Karpas-422 (cell line): Measurements from ENCODE around the gene CSNK1G3. TPM values are rescaled to one million over a fixed set of nuclear protein-coding genes. Genes with fewer than 3 reads are reported as not detected.
A peak's percentile ranks its signal among the peaks of the same experiment; 100 is the strongest.

Source experiments
- DNase-seq: peaks from one replicate; pipeline ENCODE4 v3.0.0-alpha.2; 2015
- H2AFZ ChIP-seq: fragments of 200-600 bp; sonication (generic); 2 replicates; pipeline ENCODE4 v1.6.1; 2014; ENCODE audit warnings: antibody characterized with exemption, low read length, mixed read lengths
- H3K27ac ChIP-seq: fragments of 200-600 bp; sonication (generic); 2 replicates; pipeline ENCODE4 v1.5.1; 2014; ENCODE audit warnings: mild to moderate bottlenecking, low read length, moderate library complexity
- H3K27me3 ChIP-seq: fragments of 200-600 bp; sonication (generic); 2 replicates; pipeline ENCODE4 v1.6.1; 2014; ENCODE audit warnings: low read length, mixed read lengths
- H3K36me3 ChIP-seq: fragments of 200-600 bp; sonication (generic); 2 replicates; pipeline ENCODE4 v1.6.1; 2014; ENCODE audit warnings: low read length, mixed read lengths; ENCODE audit not compliant: insufficient read depth
- H3K4me1 ChIP-seq: fragments of 200-600 bp; sonication (generic); 2 replicates; pipeline ENCODE4 v1.6.1; 2014; ENCODE audit warnings: mild to moderate bottlenecking, low read length, mixed read lengths
- H3K4me2 ChIP-seq: fragments of 200-600 bp; sonication (generic); 2 replicates; pipeline ENCODE4 v1.6.1; 2014; ENCODE audit warnings: low read length, low read depth, mild to moderate bottlenecking; ENCODE audit not compliant: poor library complexity, severe bottlenecking
- H3K4me3 ChIP-seq: fragments of 200-600 bp; sonication (generic); 2 replicates; pipeline ENCODE4 v1.5.1; 2014; ENCODE audit warnings: mild to moderate bottlenecking, antibody characterized with exemption, low read length, mixed read lengths
- H3K79me2 ChIP-seq: fragments of 200-600 bp; sonication (generic); 2 replicates; pipeline ENCODE4 v1.6.1; 2014; ENCODE audit warnings: mild to moderate bottlenecking, low read length, mixed read lengths
- H3K9ac ChIP-seq: fragments of 200-600 bp; sonication (generic); 2 replicates; pipeline ENCODE4 v1.6.0; 2014; ENCODE audit warnings: low read length
- H3K9me2 ChIP-seq: fragments of 200-600 bp; sonication (generic), shearing (Covaris generic); replicated peaks from 2 replicates; pipeline ENCODE4 v1.6.0; 2014; ENCODE audit warnings: mild to moderate bottlenecking, low read length, moderate library complexity; ENCODE audit not compliant: insufficient read depth
- H3K9me3 ChIP-seq: fragments of 300-700, 200-600 bp; sonication (generic); 2 replicates; pipeline ENCODE4 v1.6.1; 2014; ENCODE audit warnings: low read length, mixed read lengths
- H4K20me1 ChIP-seq: fragments of 200-600 bp; sonication (generic); 2 replicates; pipeline ENCODE4 v1.6.1; 2014; ENCODE audit warnings: mild to moderate bottlenecking, antibody characterized with exemption, low read length, low read depth; ENCODE audit not compliant: insufficient read depth
- total RNA-seq: library from RNA; depleted of rRNA; stranded (reverse); fragments of >200 nt; shearing (Covaris generic); gene quantifications from 2 replicates; pipeline ENCODE4 v1.2.3, GENCODE V29; 2014; ENCODE audit warnings: low replicate concordance

CSNK1G3 gene
- total RNA-seq, 1 experiment from 2014 or later, result 27.4 TPM

DNA sequence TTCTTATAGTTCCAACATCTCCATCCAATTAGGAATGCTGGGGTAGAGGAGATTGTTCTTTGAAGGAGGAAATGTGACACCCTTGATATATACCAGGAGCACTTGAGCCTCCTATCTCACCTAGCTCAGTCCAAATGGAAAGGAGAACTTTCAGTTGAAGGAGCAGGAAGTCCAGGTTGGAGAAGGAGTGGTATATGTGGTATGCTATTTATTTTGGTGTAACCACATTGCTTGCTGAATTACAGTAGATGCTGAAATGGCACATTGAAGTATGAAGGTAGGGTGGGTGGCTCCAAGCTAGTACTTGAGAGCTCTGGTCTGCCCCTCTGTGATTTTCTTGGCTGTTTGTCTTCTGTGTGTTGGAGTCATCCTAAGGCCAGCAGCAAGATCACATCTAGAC is 6.1 kb downstream of the CSNK1G3 start:
- Histone ChIP-seq H3K4me1 (peaks cover 22% of the 10 kb centered on the region), H3K9me3 (no peaks in the 10 kb centered on the region), H3K27ac (no peak overlapping the region), H3K27me3 (no peaks in the 10 kb centered on the region), H3K9me2 (no peaks in the 10 kb centered on the region), H4K20me1 (peaks cover 66% of the 10 kb centered on the region), H3K4me2 (no peak overlapping the region), H3K36me3 (no peaks in the 10 kb centered on the region), H3K4me3 (no peak overlapping the region), H3K9ac (no peak overlapping the region), H2AFZ (no peak overlapping the region), H3K79me2 (peaks cover 83% of the 10 kb centered on the region)
- DNase-seq, result no peak

DNA sequence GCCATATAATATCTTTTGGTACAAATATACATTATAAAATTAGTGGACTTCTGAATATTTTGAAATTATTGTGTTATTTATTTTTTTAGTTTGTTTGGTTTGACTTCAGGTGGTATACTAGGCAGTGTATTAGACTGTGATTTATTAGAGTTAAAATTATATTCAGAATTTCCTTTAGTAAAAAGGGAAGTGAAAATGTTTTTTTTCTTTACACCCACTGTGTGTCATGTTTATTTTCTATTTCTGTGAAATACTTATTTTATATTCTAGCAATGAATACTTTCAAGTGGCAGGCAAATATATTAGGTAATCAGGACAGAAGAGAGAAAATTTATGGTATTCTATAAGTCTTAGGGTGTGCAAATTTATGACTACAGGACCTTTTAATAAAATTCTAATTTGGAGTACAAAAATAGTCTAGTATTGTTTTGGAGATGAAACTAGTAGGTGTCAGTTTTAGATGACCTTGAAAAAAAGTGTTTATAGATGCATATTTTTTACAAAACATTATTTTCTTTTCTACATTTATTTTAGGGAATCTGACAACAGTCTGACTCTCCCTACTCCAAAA is 8.8 kb downstream of the CSNK1G3 start:
- Histone ChIP-seq H3K9me2 (no peaks in the 10 kb centered on the region), H3K27me3 (no peaks in the 10 kb centered on the region), H3K36me3 (no peaks in the 10 kb centered on the region), H3K4me2 (no peak overlapping the region), H3K79me2 (peaks cover 81% of the 10 kb centered on the region), H4K20me1 (peaks cover 68% of the 10 kb centered on the region), H3K27ac (no peak overlapping the region), H3K4me1 (peaks cover 18% of the 10 kb centered on the region), H2AFZ (no peak overlapping the region), H3K4me3 (no peak overlapping the region), H3K9me3 (no peaks in the 10 kb centered on the region), H3K9ac (no peak overlapping the region)
- peak; percentile 55 for DNase-seq

DNA sequence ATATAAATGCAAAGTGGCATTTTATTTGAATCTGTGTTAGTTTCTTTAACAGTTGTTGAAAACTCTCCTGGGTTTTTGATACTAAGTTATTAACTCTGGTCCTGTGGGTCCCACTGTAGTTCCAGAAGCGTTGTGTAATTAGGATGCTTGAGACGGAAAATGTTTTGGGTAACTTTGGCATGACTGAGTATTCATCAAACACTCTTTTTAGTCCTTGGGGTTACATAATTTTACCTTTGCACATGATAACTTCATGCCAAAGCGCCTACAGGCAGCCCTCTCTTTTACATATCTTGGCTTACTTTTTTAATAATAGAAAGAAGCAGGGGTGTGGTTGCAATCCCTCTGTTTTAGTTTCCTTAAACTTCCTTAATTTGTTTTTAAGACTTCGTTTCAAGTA is 12.2 kb downstream of the CSNK1G3 start:
- DNase-seq, result no peak
- no peak overlapping the region for H3K4me3 ChIP-seq
- H3K9me2 ChIP-seq, result no peaks in the 10 kb centered on the region
- no peak overlapping the region for H3K9ac ChIP-seq
- H3K79me2 ChIP-seq, result peaks cover 63% of the 10 kb centered on the region
- H3K36me3 ChIP-seq, result no peaks in the 10 kb centered on the region
- no peak overlapping the region for H2AFZ ChIP-seq
- no peak overlapping the region for H3K4me2 ChIP-seq
- no peaks in the 10 kb centered on the region for H3K27me3 ChIP-seq
- H3K27ac ChIP-seq, result no peak overlapping the region
- H3K4me1 ChIP-seq, result peaks cover 15% of the 10 kb centered on the region
- H3K9me3 ChIP-seq, result no peaks in the 10 kb centered on the region
- H4K20me1 ChIP-seq, result peaks cover 50% of the 10 kb centered on the region

DNA sequence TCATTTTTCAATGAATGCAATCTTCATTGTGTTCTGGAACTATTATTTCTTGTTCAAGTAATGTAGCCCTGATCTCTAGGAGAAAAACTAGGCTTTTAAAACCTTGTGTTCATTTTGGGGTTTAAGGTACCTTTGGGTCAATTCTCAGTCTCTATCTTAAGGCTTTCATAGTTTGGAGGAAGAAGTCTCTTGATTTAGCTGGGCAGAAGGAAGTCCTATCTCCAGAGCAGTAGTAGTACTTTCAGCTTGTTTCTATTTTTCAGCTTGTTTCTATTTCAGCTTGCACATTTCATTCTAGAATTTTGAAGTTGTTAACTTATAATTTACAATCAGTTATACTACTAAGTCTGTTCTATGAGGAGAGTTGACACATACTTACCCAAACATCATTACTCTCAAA is 15.2 kb downstream of the CSNK1G3 start:
- Histone ChIP-seq H2AFZ (no peak overlapping the region), H3K27ac (no peak overlapping the region), H3K9ac (no peak overlapping the region), H3K4me2 (no peak overlapping the region), H4K20me1 (peaks cover 53% of the 10 kb centered on the region), H3K36me3 (no peaks in the 10 kb centered on the region), H3K9me3 (no peaks in the 10 kb centered on the region), H3K79me2 (peaks cover 45% of the 10 kb centered on the region), H3K27me3 (no peaks in the 10 kb centered on the region), H3K4me1 (0 out of 2 replicates have a peak, but pooled peaks cover 3% of the 10 kb centered on the region), H3K4me3 (no peak overlapping the region), H3K9me2 (no peaks in the 10 kb centered on the region)
- DNase-seq, result no peak

DNA sequence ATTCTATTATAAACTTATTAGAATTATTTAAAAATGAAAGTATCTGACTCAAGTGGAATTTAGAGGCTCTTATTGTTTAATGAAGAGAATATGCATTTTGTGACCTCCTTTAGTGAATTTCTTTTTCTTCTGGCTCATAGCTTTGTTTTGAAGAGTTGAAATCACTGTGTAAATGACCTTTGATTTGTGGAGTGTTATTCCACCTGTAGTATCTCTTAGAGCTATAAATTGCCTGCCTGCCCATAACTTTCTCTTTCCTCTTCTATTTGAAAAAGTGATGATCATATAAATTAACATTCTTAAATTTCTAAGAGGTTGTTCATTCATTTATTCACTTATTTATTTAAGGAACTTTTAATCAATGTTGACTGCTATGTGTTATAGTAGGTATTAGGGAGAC is 16.1 kb downstream of the CSNK1G3 start:
- no peak overlapping the region for H2AFZ ChIP-seq
- no peaks in the 10 kb centered on the region for H3K27me3 ChIP-seq
- H3K79me2 ChIP-seq, result peaks cover 41% of the 10 kb centered on the region
- H3K4me1 ChIP-seq, result 0 out of 2 replicates have a peak, but pooled peaks cover 3% of the 10 kb centered on the region
- no peaks in the 10 kb centered on the region for H3K36me3 ChIP-seq
- no peak overlapping the region for H3K4me2 ChIP-seq
- no peak for DNase-seq
- no peak overlapping the region for H3K4me3 ChIP-seq
- H3K27ac ChIP-seq, result no peak overlapping the region
- H4K20me1 ChIP-seq, result peaks cover 48% of the 10 kb centered on the region
- H3K9ac ChIP-seq, result no peak overlapping the region
- no peaks in the 10 kb centered on the region for H3K9me2 ChIP-seq
- H3K9me3 ChIP-seq, result no peaks in the 10 kb centered on the region

GRCh38 chr5:123528878-123529277 is 16.9 kb downstream of the CSNK1G3 start:
- Histone ChIP-seq H3K4me1 (0 out of 2 replicates have a peak, but pooled peaks cover 3% of the 10 kb centered on the region), H4K20me1 (peaks cover 42% of the 10 kb centered on the region), H3K27ac (no peak overlapping the region), H3K4me2 (no peak overlapping the region), H3K27me3 (no peaks in the 10 kb centered on the region), H3K9ac (no peak overlapping the region), H3K4me3 (no peak overlapping the region), H2AFZ (no peak overlapping the region), H3K9me2 (no peaks in the 10 kb centered on the region), H3K36me3 (no peaks in the 10 kb centered on the region), H3K9me3 (no peaks in the 10 kb centered on the region), H3K79me2 (peaks cover 39% of the 10 kb centered on the region)
- DNase-seq, result no peak

GRCh38 chr5:123530728-123531127 is 18.8 kb downstream of the CSNK1G3 start:
- Histone ChIP-seq H2AFZ (no peak overlapping the region), H3K36me3 (no peaks in the 10 kb centered on the region), H3K4me2 (no peak overlapping the region), H3K4me3 (no peak overlapping the region), H3K9me3 (no peaks in the 10 kb centered on the region), H3K79me2 (peaks cover 35% of the 10 kb centered on the region), H3K9ac (no peak overlapping the region), H3K4me1 (peaks cover under 1% of the 10 kb centered on the region; the same call in 1 of the 2 replicates), H3K27ac (no peak overlapping the region), H3K9me2 (no peaks in the 10 kb centered on the region), H4K20me1 (peaks cover 40% of the 10 kb centered on the region), H3K27me3 (no peaks in the 10 kb centered on the region)
- DNase-seq, result no peak

DNA sequence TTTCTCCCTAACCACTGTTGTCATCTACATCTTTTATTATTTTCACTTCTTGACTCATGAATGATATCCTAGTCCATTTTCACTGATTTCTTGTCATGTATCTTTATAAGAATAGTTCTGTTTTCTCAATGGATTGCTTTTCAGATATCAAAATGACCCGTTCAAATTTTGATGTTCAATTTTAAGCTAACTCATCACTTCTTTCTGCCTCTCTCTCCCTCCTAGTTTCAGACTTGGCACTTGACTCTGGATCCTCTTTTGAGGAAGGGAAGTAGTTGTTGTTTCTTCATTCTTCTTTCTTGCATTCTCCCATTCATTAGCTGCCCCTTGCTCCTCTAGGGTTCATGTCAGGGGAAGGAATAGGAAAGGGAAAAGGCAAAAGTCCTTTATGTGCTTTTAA is 23.7 kb downstream of the CSNK1G3 start:
- Histone ChIP-seq H3K9me2 (no peaks in the 10 kb centered on the region), H2AFZ (no peak overlapping the region), H3K27me3 (no peaks in the 10 kb centered on the region), H3K36me3 (no peaks in the 10 kb centered on the region), H3K4me1 (peaks cover 21% of the 10 kb centered on the region), H3K79me2 (peaks cover 38% of the 10 kb centered on the region), H3K9ac (no peak overlapping the region), H4K20me1 (peaks cover 31% of the 10 kb centered on the region), H3K4me3 (no peak overlapping the region), H3K4me2 (no peak overlapping the region), H3K27ac (no peak overlapping the region), H3K9me3 (no peaks in the 10 kb centered on the region)
- no peak for DNase-seq
